Peyer's patch (tissue), 4 donors: ENCODE data around the gene DPEP1. TPM values are rescaled to one million over a fixed set of nuclear protein-coding genes. Genes with fewer than 3 reads are reported as not detected.

ENCODE experiments used
- DNase-seq, 3 donors: peaks; one replicate each; pipeline ENCODE4 v3.0.0-alpha.2; 2017 to 2019
- H3K27ac ChIP-seq, 4 donors: fragments of 200-600 bp; sonication (generic); one replicate each; pipeline ENCODE4 v1.5.1; 2016 to 2019
- H3K27me3 ChIP-seq, 2 donors: fragments of 200-600 bp; sonication (generic); one replicate each; pipeline ENCODE4 v1.5.1; 2019
- H3K36me3 ChIP-seq, 3 donors: fragments of 200-600 bp; sonication (generic); one replicate each; pipeline ENCODE4 v1.5.1; 2016 to 2019
- H3K4me1 ChIP-seq, 4 donors: fragments of 200-600 bp; sonication (generic); one replicate each; pipeline ENCODE4 v1.5.1; 2016 to 2019
- H3K4me3 ChIP-seq, 4 donors: fragments of 200-600 bp; sonication (generic); 1 replicate in 3 of 4; 2 replicates in 1 of 4; pipeline ENCODE4 v1.5.1; 2016 to 2019; ENCODE audit warnings: mild to moderate bottlenecking in 1 of 4
- H3K9me3 ChIP-seq, 4 donors: fragments of 200-600 bp; sonication (generic); one replicate each; pipeline ENCODE4 v1.5.1; 2016 to 2019; ENCODE audit warnings: mild to moderate bottlenecking in 1 of 4
- POLR2A ChIP-seq, 2 donors: fragments of 450-650 bp; IDR thresholded peaks; one replicate each; pipeline ENCODE4 v1.5.1; 2017; ENCODE audit warnings: antibody characterized with exemption in 2 of 2, mild to moderate bottlenecking in 2 of 2, moderate library complexity in 2 of 2
- total RNA-seq, 4 donors: library from RNA; depleted of rRNA; stranded (reverse); fragments of >200 nt; gene quantifications; one replicate each; pipeline ENCODE4 v1.1.0, GENCODE V29; 2016
- TF ChIP-seq, protein P1 (sequence below), 6 experiments: fragments of 450-650 bp in 4 of 6; fragments of 200-600 bp in 2 of 6; sonication (generic) in 1 of 6; IDR thresholded peaks; one replicate each; pipeline ENCODE4 v1.5.1; 2017 to 2019; ENCODE audit warnings: antibody characterized with exemption in 6 of 6, mild to moderate bottlenecking in 3 of 6, moderate library complexity in 1 of 6

Gene DPEP1
- total RNA-seq, 4 donors from 2014 or later: 272 to 3,324 (median 2,161) TPM

DNA sequence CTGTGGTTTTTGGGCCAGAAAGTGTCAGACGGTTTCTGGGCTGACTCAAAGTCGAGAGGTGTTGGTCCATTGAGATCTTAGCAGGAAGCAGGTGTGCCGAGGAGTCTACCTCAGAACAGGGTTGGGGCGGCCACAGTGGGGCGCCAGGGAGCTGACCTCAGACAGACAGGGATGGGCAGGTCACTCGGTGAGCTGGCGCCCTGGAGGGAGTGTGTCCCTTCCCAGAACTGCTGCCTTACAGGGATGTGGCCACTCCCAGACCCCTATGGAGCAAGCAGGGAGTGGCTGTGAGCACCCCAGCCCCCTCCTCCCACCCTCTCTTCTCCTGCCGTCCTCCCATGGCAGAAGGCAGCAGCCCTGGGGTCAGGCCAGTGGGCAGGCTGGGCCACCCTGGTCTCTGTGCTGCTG lies 14.0 kb upstream of the DPEP1 start:
- peak in 2 of 3 donors; percentile 88 to 91 for DNase-seq
- Histone ChIP-seq H3K4me1 (peaks cover 0 to 17% (median 5%) of the 10 kb centered on the region in 4 donors), H3K27ac (peak overlapping the region in 1 of 4 donors; percentile 39), H3K36me3 (no peaks in the 10 kb centered on the region), H3K9me3 (no peaks in the 10 kb centered on the region), H3K27me3 (no peaks in the 10 kb centered on the region), H3K4me3 (peak overlapping the region in 1 of 4 donors; percentile 14)
- TF ChIP-seq, protein P1, sequence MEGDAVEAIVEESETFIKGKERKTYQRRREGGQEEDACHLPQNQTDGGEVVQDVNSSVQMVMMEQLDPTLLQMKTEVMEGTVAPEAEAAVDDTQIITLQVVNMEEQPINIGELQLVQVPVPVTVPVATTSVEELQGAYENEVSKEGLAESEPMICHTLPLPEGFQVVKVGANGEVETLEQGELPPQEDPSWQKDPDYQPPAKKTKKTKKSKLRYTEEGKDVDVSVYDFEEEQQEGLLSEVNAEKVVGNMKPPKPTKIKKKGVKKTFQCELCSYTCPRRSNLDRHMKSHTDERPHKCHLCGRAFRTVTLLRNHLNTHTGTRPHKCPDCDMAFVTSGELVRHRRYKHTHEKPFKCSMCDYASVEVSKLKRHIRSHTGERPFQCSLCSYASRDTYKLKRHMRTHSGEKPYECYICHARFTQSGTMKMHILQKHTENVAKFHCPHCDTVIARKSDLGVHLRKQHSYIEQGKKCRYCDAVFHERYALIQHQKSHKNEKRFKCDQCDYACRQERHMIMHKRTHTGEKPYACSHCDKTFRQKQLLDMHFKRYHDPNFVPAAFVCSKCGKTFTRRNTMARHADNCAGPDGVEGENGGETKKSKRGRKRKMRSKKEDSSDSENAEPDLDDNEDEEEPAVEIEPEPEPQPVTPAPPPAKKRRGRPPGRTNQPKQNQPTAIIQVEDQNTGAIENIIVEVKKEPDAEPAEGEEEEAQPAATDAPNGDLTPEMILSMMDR (IDR thresholded peaks at IDR 0.05): peak in 4 of 6 experiments; percentile 37 to 89 (median 82)
- TF ChIP-seq POLR2A (IDR thresholded peaks at IDR 0.05): no peak

- no peaks in the 10 kb centered on the region for H3K27me3 ChIP-seq
- no peak overlapping the region for H3K27ac ChIP-seq
- no peak overlapping the region for H3K4me3 ChIP-seq
- H3K4me1 ChIP-seq: peaks cover 0 to 17% (median 5%) of the 10 kb centered on the region in 4 donors
- no peaks in the 10 kb centered on the region for H3K36me3 ChIP-seq
- no peak for DNase-seq
- no peaks in the 10 kb centered on the region for H3K9me3 ChIP-seq
- TF ChIP-seq, protein P1 (IDR thresholded peaks at IDR 0.05): no peak
These were observed 13.5 kb upstream of the DPEP1 start for GRCh38 chr16:89599902-89600301.

DNA sequence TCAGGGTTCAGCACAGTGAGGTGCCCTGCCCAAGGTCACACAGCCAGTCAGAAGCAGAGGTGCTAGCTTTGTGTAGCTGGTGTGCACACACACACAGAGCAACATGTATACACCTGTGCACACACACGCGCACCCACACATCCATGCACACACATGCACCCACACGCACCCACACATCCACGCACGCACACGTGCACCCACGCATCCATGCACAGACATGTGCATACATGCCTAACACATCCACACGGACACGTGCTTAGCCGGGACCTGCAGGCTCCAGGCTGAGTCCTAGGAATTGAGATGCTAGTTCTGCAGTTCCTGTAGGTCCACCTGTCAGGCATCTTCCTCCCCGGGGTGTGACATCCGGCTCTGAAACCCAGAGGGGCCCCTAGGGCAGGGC lies 13.0 kb upstream of the DPEP1 start:
- Histone ChIP-seq H3K9me3 (no peaks in the 10 kb centered on the region), H3K36me3 (no peaks in the 10 kb centered on the region), H3K4me3 (no peak overlapping the region), H3K4me1 (peaks cover 0 to 17% (median 5%) of the 10 kb centered on the region in 4 donors), H3K27ac (no peak overlapping the region), H3K27me3 (no peaks in the 10 kb centered on the region)
- TF ChIP-seq, protein P1 (IDR thresholded peaks at IDR 0.05): no peak
- TF ChIP-seq POLR2A (IDR thresholded peaks at IDR 0.05): no peak
- no peak for DNase-seq

DNA sequence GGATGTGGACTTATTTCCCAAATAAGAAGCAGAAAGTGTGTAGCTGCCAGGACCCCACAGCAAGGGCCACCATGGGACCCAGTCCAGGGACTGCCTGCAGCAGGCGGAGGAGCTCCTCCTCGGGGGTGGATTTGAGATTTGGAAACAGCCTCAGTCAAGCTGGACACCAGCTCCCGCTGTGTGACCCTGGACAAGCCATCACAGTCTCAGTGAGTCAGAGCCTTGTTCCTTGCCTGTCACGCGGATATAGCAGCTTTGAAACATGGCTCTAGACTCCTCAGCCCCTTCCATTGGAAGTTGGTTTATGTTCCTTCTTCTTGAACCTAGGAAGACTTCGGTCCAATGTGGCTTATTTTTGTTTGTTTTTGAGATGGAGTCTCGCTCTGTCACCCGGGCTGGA lies 12.5 kb upstream of the DPEP1 start:
- TF ChIP-seq POLR2A (IDR thresholded peaks at IDR 0.05): no peak
- TF ChIP-seq, protein P1 (IDR thresholded peaks at IDR 0.05): no peak
- Histone ChIP-seq H3K9me3 (no peaks in the 10 kb centered on the region), H3K27ac (no peak overlapping the region), H3K36me3 (no peaks in the 10 kb centered on the region), H3K4me1 (peaks cover 0 to 17% (median 5%) of the 10 kb centered on the region in 4 donors), H3K4me3 (no peak overlapping the region), H3K27me3 (no peaks in the 10 kb centered on the region)
- no peak for DNase-seq

DNA sequence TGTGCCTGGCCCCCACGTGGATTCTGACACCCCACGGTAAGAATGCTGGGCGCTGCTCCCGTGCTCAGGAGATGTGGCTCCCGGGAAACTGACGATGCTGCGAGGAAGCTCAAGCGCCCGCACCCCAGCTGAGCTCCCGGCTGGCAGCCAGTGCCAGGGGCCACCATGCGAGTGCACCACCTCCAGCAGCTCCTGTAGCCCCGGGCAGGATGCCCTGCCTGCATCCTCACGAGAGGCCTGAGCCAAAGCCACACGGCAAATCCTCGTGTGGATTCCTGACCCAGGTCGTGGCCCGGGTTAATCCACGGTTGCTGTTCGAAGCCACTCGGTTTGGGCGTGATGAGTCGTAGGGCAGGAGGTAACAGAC lies 11.6 kb upstream of the DPEP1 start:
- Histone ChIP-seq H3K27me3 (no peaks in the 10 kb centered on the region), H3K4me3 (no peak overlapping the region)
- DNase-seq: no peak

More for the DNA sequence above, 11.6 kb upstream of the DPEP1 start:
- no peak for TF ChIP-seq POLR2A (IDR thresholded peaks at IDR 0.05)
- TF ChIP-seq, protein P1 (IDR thresholded peaks at IDR 0.05): no peak
- H3K9me3 ChIP-seq: no peaks in the 10 kb centered on the region
- H3K4me1 ChIP-seq: peaks cover 0 to 17% (median 5%) of the 10 kb centered on the region in 4 donors
- no peaks in the 10 kb centered on the region for H3K36me3 ChIP-seq
- no peak overlapping the region for H3K27ac ChIP-seq
